GM19324 (cell line): ENCODE results near the gene GTSE1.

ENCODE experiments used
- ATAC-seq: cut with Tn5 transposase; IDR thresholded peaks from one replicate; pipeline ENCODE4 v1.9.1; 2021; ENCODE audit warnings: mild to moderate bottlenecking, moderate library complexity; ENCODE audit not compliant: unreplicated experiment, low FRiP score

GTSE1 gene

DNA sequence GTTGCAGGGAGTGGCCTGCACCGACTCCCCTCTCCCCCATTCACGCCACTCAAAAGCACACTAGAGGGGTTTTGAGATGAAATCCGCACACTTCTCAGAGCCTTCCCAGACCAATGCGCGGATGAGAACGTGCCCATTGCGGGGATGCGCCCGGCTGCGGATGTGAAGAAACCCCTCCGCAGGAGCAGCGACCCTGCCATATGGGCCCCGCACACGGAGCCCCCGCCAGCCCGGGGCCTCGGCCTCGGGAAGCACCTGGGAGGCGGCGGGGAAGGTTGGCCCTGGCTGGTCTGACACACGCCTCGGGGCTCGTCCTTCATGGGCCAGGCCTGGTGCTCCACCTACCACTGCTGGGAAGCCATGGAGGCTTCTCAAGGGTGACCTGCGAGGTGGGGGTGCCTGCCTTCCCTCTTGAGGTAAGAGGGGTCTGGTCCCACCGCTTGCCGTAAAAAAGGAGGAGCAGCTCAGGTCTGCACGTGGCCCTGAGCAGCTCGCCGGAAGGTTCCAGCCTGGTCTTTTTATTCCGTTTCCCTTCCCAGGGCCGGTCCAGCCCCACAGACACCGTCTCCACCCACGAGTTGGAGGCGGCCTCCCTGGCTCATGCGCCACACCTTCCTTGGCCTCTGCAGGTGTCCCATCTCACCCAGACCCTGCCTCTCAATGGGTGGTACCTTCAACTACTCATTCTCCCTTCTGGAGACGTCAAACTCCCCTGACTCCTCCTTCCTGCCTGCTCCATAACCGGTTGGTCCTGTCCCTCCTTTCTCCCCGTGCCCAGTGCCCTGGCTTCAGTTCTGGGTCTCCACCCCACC lies 78.2 kb downstream of the GTSE1 start:
- no peak for ATAC-seq

DNA sequence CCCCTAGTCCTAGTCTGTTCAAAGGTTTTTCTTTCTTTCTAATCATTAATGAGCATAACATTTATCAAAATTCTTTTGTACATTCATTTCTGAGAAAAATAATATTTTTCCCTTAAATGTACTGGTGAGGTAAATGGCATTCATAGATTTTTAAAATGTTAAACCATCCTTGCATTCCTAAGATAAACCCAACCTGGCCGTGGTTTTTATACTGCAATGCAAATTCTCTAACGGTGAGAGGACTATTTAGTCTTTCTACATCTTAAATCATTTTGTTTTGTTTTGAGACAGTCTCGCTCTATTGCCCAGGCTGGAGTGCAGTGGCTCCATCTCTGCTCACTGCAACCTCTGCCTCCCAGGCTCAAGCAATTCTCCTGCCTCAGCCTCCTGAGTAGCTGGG lies 79.4 kb downstream of the GTSE1 start:
- ATAC-seq: no peak

DNA sequence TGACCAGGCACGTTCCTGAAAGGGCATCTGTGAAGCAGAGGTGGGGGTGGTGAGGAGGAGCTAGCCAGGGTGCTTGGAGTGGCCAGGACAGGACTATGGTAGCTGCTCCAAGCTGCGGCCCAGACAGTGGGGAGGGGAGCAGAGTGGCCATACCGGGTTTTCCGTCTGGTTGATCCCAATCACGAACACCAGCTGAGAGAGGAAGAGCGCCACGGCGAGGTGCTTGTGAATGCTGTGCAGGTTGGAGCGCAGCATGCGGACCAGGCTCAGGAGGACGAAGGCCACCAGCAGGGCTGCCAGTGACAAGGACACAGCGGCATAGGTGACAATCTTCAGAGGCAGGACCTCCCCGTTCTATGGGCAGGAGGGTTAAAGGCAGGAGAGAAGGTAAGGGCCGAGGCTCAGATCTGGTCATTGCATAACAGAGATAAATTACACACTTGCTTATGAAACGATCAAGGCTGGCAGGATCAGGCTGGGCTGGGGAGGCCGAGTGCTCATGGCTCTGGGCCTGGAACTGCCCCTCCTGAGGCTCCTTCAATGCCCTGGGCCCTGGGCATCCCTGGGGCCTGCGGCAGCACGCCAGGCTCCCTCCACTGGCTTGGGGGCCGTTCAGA lies 80.3 kb downstream of the GTSE1 start:
- no peak for ATAC-seq

DNA sequence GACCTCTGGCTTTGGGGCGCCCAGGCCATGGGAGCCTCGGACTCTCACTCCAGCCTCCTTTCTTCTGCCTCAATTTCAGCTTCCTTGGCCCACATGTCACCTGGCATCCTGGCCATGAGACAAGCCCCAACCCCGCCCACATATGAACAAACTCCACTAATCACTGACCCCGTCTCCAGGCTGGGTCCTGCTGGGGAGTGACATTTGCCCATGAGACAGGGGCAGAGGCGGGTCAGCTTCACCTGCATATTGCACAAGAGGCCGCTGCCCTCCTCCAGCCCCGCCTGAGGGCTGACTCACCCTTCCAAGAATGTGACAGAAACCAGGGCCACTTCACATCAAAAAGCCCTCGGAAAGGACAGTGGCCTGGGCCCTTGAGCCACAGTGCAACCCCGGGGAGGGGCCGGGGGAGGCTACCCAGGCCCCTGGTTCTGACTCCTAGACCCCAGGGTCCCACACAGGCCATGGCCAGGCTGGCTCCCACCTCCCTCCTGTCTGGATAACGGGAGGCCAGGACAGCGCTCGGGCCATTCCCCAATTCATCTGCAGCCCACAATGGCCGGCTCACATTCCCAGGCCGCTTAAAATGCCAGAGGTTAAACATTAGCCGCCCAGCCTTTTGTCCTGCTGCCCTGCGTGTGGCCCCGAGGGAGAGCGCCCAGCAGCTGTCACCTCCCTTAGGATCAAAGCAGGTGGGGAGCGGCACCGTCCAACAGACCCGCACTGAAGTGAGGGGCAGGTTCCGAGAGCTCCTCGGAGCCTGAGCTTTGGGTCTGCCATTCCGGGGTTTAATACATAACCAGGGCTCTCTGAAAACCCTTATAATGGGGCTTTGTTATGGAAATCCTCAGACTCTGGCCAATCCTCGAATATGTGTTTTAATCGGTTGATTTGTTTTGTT lies 81.1 kb downstream of the GTSE1 start:
- ATAC-seq: no peak

DNA sequence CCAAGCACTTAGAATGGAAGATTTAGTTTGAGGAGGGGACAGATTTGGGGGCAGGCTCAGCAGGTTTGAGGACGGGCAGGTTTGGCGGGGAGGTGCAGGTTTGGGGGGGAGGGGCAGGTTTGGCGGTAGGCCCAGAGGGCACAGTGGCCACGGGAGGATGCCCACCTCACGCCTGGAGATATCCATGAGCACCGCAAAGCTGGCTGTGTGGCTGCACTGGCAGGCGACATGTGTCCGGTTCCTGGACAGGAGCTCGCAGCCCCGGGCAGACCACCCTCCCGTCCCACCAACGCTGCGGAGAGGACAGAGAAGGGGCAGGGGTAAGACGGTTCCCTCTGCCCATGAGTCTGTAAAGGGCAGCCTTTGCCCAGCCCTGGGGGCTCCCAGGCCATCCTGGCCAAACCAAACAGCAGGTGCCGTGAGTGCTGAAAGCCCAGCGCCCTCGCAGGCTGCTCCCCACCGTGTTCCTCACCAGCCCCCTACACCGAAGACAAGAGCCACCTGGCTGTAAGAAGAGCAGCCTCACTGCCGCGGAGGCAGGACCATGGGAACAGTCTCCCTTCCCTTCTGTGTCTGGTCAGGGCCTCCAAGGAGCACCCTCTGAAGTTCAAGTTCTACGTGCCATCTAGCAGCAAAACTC lies 81.9 kb downstream of the GTSE1 start:
- ATAC-seq: no peak

DNA sequence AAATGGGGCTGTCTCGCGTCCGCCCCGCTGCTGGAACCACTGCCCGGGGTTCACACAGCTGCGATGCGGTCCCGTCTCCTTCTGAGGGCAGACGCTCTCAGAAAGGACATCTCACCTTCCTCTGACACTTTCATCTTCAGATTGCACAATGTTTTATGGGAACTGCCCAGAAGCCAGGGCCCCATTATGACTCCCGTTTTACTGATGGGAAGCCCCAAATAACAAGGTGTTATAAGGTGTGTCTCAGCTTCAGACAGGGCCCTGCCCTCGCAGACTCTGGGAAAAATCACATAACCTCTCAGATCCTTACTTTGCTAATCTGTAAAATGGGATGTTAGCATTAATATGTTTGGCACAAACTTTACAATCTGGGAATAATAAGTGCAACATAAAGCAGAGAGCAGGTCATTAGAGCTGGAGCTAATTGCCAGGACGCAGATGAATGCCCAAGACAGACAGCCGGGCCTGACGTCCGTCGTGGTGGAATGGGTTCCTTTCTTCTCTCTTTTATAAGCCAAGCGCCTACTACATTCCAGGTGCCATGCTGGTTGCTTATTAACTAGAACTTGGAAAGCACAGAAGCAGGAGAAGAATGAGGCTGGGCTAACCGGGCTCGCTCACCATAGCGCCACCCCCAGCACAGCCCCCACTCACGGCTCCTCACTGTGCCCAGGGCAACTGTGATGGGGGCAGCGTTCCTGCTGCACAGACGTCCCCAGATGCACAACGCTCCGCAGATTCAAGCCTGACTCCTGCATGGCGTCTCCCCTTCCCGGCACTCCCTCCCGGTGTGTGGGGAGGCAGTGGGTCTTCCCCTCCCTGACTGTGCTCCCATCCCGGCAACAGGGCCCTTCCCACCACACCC lies 82.6 kb downstream of the GTSE1 start:
- ATAC-seq: no peak

DNA sequence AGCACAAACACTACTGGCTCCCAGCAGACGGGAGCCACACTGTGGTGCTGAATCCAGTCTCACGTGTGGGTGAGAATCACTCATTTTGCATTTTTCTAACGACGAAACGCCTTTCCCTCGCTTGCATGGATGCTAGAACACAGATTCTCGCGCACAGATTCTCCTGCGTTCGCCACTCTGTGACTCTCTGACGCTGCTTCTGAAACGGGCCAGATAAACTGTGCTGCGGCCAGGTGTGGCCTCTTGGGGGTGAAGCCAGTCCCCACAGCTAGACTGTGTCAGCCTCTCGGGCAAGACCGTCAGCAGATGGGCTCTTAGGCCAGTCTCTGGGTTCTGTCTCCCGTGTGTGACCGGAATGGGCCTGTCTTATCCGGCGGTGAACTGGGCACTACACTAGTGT lies 83.4 kb downstream of the GTSE1 start:
- no peak for ATAC-seq
